ENCODE data around the gene PDE4D. TPM values are rescaled to one million over a fixed set of nuclear protein-coding genes. Genes with fewer than 3 reads are reported as not detected.

PDE4D gene
- total RNA-seq, 1 experiment from 2014 or later, result 11.6 TPM

GRCh38 chr5:59637884-59638580, 255.5 kb downstream of the PDE4D start:
- intact Hi-C loops (cut with micrococcal nuclease; ENCODE audit: unreplicated experiment), result no loop called here
- Mint-ChIP-seq H3K9me3 (ENCODE audit: low read depth, unreplicated experiment) (peaks cover 7% of the 10 kb centered on the region), H3K4me3 (ENCODE audit: low read depth, unreplicated experiment) (no peak overlapping the region), H3K36me3 (ENCODE audit: insufficient read depth, unreplicated experiment) (peaks cover 8% of the 10 kb centered on the region), H3K27ac (ENCODE audit: unreplicated experiment) (no peak overlapping the region), H3K27me3 (ENCODE audit: unreplicated experiment) (no peaks in the 10 kb centered on the region), H3K4me1 (ENCODE audit: low read depth, unreplicated experiment) (peaks cover 29% of the 10 kb centered on the region)
- CTCF ChIA-PET, result no interaction called here
- no peak for DNase-seq
- no TSS peak for BruUV-seq (replicated peaks)
- TF ChIP-seq, protein P1, sequence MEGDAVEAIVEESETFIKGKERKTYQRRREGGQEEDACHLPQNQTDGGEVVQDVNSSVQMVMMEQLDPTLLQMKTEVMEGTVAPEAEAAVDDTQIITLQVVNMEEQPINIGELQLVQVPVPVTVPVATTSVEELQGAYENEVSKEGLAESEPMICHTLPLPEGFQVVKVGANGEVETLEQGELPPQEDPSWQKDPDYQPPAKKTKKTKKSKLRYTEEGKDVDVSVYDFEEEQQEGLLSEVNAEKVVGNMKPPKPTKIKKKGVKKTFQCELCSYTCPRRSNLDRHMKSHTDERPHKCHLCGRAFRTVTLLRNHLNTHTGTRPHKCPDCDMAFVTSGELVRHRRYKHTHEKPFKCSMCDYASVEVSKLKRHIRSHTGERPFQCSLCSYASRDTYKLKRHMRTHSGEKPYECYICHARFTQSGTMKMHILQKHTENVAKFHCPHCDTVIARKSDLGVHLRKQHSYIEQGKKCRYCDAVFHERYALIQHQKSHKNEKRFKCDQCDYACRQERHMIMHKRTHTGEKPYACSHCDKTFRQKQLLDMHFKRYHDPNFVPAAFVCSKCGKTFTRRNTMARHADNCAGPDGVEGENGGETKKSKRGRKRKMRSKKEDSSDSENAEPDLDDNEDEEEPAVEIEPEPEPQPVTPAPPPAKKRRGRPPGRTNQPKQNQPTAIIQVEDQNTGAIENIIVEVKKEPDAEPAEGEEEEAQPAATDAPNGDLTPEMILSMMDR (IDR thresholded peaks at IDR 0.05; ENCODE audit: unreplicated experiment), result no peak

DNA sequence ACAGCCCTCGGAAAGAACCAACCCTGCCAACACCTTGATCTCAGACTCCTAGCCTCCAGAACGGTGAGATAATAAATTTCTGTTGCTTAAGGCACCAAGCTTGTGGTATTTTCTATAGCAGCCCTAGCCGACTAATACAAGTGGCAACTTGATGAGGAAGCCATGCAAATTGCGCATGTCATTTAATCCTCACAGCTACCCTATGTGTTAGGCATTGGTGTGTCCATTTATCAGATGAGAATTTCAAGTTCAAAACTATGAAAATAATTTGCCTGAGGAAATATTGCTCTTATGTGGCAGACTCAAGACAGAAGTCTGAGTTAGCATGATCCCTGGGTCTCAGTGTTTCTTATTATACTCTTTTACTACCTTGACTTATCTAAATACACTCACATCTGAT, 264.0 kb downstream of the PDE4D start:
- H3K9me3 Mint-ChIP-seq (ENCODE audit: low read depth, unreplicated experiment), result peaks cover 8% of the 10 kb centered on the region
- H3K4me1 Mint-ChIP-seq (ENCODE audit: low read depth, unreplicated experiment), result no peaks in the 10 kb centered on the region
- no peaks in the 10 kb centered on the region for H3K27me3 Mint-ChIP-seq (ENCODE audit: unreplicated experiment)
- no peak overlapping the region for H3K4me3 Mint-ChIP-seq (ENCODE audit: low read depth, unreplicated experiment)
- intact Hi-C loops (cut with micrococcal nuclease; ENCODE audit: unreplicated experiment), result no loop called here
- H3K36me3 Mint-ChIP-seq (ENCODE audit: insufficient read depth, unreplicated experiment), result no peaks in the 10 kb centered on the region
- no peak for DNase-seq
- no peak overlapping the region for H3K27ac Mint-ChIP-seq (ENCODE audit: unreplicated experiment)
- CTCF ChIA-PET, result no interaction called here
- BruUV-seq (replicated peaks), result no TSS peak
- TF ChIP-seq, protein P1 (IDR thresholded peaks at IDR 0.05; ENCODE audit: unreplicated experiment), result no peak

DNA sequence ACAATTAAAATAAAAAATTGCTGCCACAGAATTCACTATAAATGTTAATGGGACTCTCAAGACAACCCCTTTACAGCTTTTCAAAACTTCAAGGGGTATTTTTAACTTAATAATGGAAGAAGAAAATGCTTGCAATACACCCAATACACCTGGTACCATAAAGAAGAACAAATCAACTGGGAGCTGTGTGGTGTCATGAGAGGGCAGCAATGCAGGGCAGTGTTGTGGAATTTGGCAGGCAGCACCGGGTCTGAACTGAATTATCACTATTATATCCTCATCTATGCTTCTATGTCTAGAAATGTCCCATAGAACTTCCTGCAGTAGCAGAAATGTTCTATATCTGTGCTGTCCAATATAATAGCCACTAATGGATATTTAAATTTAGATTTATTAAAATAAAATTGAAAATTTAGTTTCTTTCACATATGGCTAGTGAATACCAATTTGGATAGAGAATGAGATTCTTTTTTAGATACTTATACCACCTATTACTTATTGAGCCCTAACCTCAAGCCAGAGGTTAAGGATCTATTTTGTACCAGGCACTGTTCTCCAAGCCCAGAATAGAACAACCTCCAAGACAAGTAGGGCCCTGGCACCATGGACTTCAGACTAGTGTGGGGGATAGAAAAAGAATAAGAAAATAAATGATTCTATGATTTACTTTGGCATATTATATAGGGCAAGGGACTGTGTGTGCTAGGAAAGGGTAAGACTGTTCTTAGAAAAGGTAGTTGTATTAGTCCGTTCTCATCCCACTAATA, 265.3 kb downstream of the PDE4D start:
- Mint-ChIP-seq H3K9me3 (ENCODE audit: low read depth, unreplicated experiment) (peaks cover 5% of the 10 kb centered on the region), H3K27me3 (ENCODE audit: unreplicated experiment) (no peaks in the 10 kb centered on the region), H3K27ac (ENCODE audit: unreplicated experiment) (no peak overlapping the region), H3K36me3 (ENCODE audit: insufficient read depth, unreplicated experiment) (no peaks in the 10 kb centered on the region), H3K4me3 (ENCODE audit: low read depth, unreplicated experiment) (no peak overlapping the region), H3K4me1 (ENCODE audit: low read depth, unreplicated experiment) (no peaks in the 10 kb centered on the region)
- CTCF ChIA-PET, result no interaction called here
- TF ChIP-seq, protein P1 (IDR thresholded peaks at IDR 0.05; ENCODE audit: unreplicated experiment), result no peak
- no peak for DNase-seq
- intact Hi-C loops (cut with micrococcal nuclease; ENCODE audit: unreplicated experiment), result no loop called here
- BruUV-seq (replicated peaks), result no TSS peak

DNA sequence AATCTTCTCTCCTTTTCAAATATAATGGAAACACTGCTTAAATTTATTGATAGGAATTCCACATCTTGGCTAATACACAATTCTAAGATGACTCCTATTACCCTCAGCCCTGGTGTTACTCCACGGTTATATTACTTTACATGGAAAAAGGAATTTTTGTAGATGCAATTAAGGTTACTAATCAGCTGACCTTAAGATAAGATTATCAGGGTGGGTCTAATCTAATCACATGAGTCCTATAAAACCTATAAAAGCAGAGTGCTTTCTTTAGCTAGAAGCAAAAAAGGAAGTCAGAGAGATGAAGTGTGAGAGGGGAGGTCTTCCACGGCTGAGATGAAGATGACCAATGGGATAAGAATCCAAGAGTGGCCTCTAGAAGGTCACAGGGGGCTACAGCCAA, 268.6 kb downstream of the PDE4D start:
- TF ChIP-seq, protein P1 (IDR thresholded peaks at IDR 0.05; ENCODE audit: unreplicated experiment), result no peak
- BruUV-seq (replicated peaks), result no TSS peak
- H3K4me3 Mint-ChIP-seq (ENCODE audit: low read depth, unreplicated experiment), result no peak overlapping the region
- CTCF ChIA-PET, result no interaction called here
- no peaks in the 10 kb centered on the region for H3K36me3 Mint-ChIP-seq (ENCODE audit: insufficient read depth, unreplicated experiment)
- no peaks in the 10 kb centered on the region for H3K4me1 Mint-ChIP-seq (ENCODE audit: low read depth, unreplicated experiment)
- peaks cover 5% of the 10 kb centered on the region for H3K9me3 Mint-ChIP-seq (ENCODE audit: low read depth, unreplicated experiment)
- no peaks in the 10 kb centered on the region for H3K27me3 Mint-ChIP-seq (ENCODE audit: unreplicated experiment)
- no peak overlapping the region for H3K27ac Mint-ChIP-seq (ENCODE audit: unreplicated experiment)
- DNase-seq, result no peak
- intact Hi-C loops (cut with micrococcal nuclease; ENCODE audit: unreplicated experiment), result no loop called here

All from Calu3 (cell line).